Heart right ventricle (tissue), 16 donors: Measurements from ENCODE around the gene LAPTM5. TPM values are rescaled to one million over a fixed set of nuclear protein-coding genes. Genes with fewer than 3 reads are reported as not detected.

Experiments used
- ATAC-seq, 8 donors: fragments of 200-7000 bp; cut with Tn5 transposase; one replicate each; pipeline ENCODE4 v1.9.1; 2020; ENCODE audit warnings: mild to moderate bottlenecking in 8 of 8, moderate library complexity in 8 of 8, moderate number of reproducible peaks in 1 of 8
- DNase-seq, 2 donors: peaks; one replicate each; pipeline ENCODE4 v3.0.0-alpha.2; 2020
- H3K27ac ChIP-seq, 10 donors: fragments of 200-600 bp; sonication (generic) in 2 of 10; one replicate each; pipeline versions ENCODE4 v1.5.0 to v1.8.0; 2020 to 2022; ENCODE audit warnings: mild to moderate bottlenecking in 3 of 10
- H3K27me3 ChIP-seq, 7 donors: fragments of 200-600 bp; one replicate each; pipeline ENCODE4 v1.8.0; 2021 to 2022; ENCODE audit warnings: mild to moderate bottlenecking in 2 of 7
- H3K36me3 ChIP-seq, 9 donors: fragments of 200-600 bp; sonication (generic) in 1 of 9; one replicate each; pipeline versions ENCODE4 v1.5.0 to v1.8.0; 2020 to 2022; ENCODE audit warnings: mild to moderate bottlenecking in 2 of 9
- H3K4me1 ChIP-seq, 9 donors: fragments of 200-600 bp; sonication (generic) in 1 of 9; one replicate each; pipeline versions ENCODE4 v1.5.0 to v1.8.0; 2020 to 2022; ENCODE audit warnings: mild to moderate bottlenecking in 4 of 9
- H3K4me3 ChIP-seq, 10 donors: fragments of 200-600 bp; sonication (generic) in 2 of 10; one replicate each; pipeline versions ENCODE4 v1.5.0 to v1.8.0; 2020 to 2022; ENCODE audit warnings: mild to moderate bottlenecking in 7 of 10, moderate library complexity in 2 of 10
- H3K9me3 ChIP-seq, 11 donors: fragments of 200-600 bp in 10 of 11; sonication (generic) in 2 of 11; one replicate each; pipeline versions ENCODE4 v1.5.0 to v1.8.0; 2013 to 2022; ENCODE audit warnings: mild to moderate bottlenecking in 2 of 11, control low read depth in 1 of 11, moderate library complexity in 1 of 11
- WGBS, 2 donors: extraction: QIAGEN DNeasy Blood & Tissue Kit; methylation state at CpG; one replicate each; pipeline ENCODE4 v1.1.7; 2013; ENCODE audit warnings: inconsistent platforms in 1 of 2; 5-methylcytosine and 5-hydroxymethylcytosine counted together
- intact Hi-C, 10 donors: fragments of 100-400 bp; cut with DNase I; formaldehyde crosslinking; loops; one replicate each; pipeline versions ENCODE4 v1.11.1 to v1.14.2; 2022
- polyA plus RNA-seq, 2 donors: library from polyadenylated mRNA; stranded (reverse); fragments of 200-250 nt; gene quantifications; one replicate each; pipeline ENCODE4 v1.2.3, GENCODE V29; 2013
- total RNA-seq, 10 donors: library from RNA; stranded (reverse); fragmentation: NEBNext Ultra II Directional in 3 of 10; extraction: Animal tissue kit (Norgen Biotek cat#: 25700) in 3 of 10; gene quantifications; one replicate each; pipeline versions ENCODE4 v1.2.1 to v1.2.4, GENCODE V29; 2021 to 2023
- TF ChIP-seq, protein P1 (sequence below), 9 donors: fragments of 200-600 bp; sonication (generic) in 2 of 9; IDR thresholded peaks; one replicate each; pipeline versions ENCODE4 v1.5.0 to v1.8.0; 2021 to 2022; ENCODE audit warnings: antibody characterized with exemption in 9 of 9, mild to moderate bottlenecking in 5 of 9, moderate library complexity in 1 of 9
- donor health status: Arrhythmogenic right ventricular cardiomyopathy.
- donor health status: ischemic (EF 13 %, LVEDD 7.1; RV severe dilation, severe dysfunction).
- donor health status: healthy with polysubstance abuse.
- donor health status: DM: no; HTN: yes; CAD: no.
- donor health status: DM: no; HTN: no; CAD: no.
- donor health status: ischemic (EF 25% LVEDD 6.9; RV normal size, moderate dysfunction).
- donor health status: ischemic (EF 25% LVEDD 5.7; RV mildly dilated, moderate dysfunction).
- donor health status: healthy.
- donor health status: DM: yes; HTN: yes; CAD: no.
- donor health status: Ischemic cardiomyopathy.
- donor health status: ischemic (EF 35%, LVEDD 5.7; RV mildly dilated, moderate dysfunction).
- donor health status: nonischemic (EF 11% LVEDD 7.7; RV severe dilation, severe dysfunction).
- donor health status: DM: yes; HTN: yes; CAD: no.
- donor health status: PGD.
- donor health status: ischemic (EF 29% LVEDD 5.4; RV normal size, mild dysfunction).
- donor health status: nonischemic (EF 23%, LVEDD 6.1; RV moderate dilation, normal function).

LAPTM5 gene
- total and polyA plus RNA-seq, 12 donors: 5.9 to 114 (median 13.9) TPM

DNA sequence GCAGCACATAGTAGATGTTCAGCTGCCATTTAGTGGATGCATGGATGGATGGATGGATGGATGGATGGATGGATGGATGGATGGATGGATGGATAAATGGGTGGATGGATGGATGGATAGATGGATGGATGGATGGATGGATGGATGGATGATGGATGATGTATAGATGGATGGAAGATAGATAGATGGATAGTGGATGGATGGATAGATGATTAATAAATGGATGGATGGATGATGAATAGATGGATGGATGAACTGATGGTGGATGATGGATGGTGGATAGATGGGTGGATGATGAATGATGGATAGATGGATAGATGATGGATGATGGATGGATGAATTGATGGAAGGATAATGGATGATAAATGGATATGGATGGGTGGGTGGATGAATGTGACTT lies 54.8 kb downstream of the LAPTM5 start:
- intact Hi-C loops: loop anchor here in 8 of 10 donors (5.0 to 10.0 kb wide), 11 partner anchors 178 to 1818 kb away; no protein-coding TSS in a partner anchor

DNA sequence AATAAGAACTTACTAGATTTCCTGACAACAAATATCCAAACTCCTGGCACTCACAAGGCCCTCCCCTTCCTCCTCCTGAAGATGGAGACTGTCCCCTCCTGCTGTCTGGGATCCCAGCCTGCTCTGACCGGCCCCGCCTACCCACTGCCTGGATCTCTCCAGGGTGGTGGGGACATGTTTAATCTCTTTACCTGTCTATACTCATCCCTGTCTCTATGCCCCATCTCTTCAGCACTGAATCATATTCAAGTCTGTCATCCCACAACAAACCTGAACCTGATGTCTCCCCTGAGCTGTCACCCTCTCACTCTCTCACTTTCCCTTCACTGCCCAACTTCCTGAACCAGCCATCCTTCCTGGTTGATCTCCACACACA lies 56.3 kb downstream of the LAPTM5 start:
- Histone ChIP-seq H3K9me3 (no peaks in the 10 kb centered on the region), H3K4me1 (peaks cover 0 to 21% (median under 1%) of the 10 kb centered on the region in 9 donors), H3K27me3 (peaks cover 0 to 9% (median 2%) of the 10 kb centered on the region in 7 donors), H3K36me3 (no peaks in the 10 kb centered on the region), H3K4me3 (no peak overlapping the region), H3K27ac (no peak overlapping the region)
- 79 to 85% methylated on average over 2 of the region's 2 CpGs for WGBS, 2 donors
- TF ChIP-seq, protein P1, sequence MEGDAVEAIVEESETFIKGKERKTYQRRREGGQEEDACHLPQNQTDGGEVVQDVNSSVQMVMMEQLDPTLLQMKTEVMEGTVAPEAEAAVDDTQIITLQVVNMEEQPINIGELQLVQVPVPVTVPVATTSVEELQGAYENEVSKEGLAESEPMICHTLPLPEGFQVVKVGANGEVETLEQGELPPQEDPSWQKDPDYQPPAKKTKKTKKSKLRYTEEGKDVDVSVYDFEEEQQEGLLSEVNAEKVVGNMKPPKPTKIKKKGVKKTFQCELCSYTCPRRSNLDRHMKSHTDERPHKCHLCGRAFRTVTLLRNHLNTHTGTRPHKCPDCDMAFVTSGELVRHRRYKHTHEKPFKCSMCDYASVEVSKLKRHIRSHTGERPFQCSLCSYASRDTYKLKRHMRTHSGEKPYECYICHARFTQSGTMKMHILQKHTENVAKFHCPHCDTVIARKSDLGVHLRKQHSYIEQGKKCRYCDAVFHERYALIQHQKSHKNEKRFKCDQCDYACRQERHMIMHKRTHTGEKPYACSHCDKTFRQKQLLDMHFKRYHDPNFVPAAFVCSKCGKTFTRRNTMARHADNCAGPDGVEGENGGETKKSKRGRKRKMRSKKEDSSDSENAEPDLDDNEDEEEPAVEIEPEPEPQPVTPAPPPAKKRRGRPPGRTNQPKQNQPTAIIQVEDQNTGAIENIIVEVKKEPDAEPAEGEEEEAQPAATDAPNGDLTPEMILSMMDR (IDR thresholded peaks at IDR 0.05): no peak
- ATAC-seq (no peak), DNase-seq (no peak)
- intact Hi-C loops: loop anchor here in 8 of 10 donors (5.0 to 10.0 kb wide), 11 partner anchors 176 to 1816 kb away; no protein-coding TSS in a partner anchor

More for the DNA sequence above, 54.8 kb downstream of the LAPTM5 start:
- H3K9me3 ChIP-seq: no peaks in the 10 kb centered on the region
- H3K36me3 ChIP-seq: no peaks in the 10 kb centered on the region
- DNase-seq (no peak), ATAC-seq (no peak)
- peaks cover 0 to 32% (median 12%) of the 10 kb centered on the region in 9 donors for H3K4me1 ChIP-seq
- H3K4me3 ChIP-seq: no peak overlapping the region
- no peak overlapping the region for H3K27ac ChIP-seq
- H3K27me3 ChIP-seq: peaks cover 0 to 23% (median 7%) of the 10 kb centered on the region in 7 donors
- TF ChIP-seq, protein P1 (IDR thresholded peaks at IDR 0.05): no peak

DNA sequence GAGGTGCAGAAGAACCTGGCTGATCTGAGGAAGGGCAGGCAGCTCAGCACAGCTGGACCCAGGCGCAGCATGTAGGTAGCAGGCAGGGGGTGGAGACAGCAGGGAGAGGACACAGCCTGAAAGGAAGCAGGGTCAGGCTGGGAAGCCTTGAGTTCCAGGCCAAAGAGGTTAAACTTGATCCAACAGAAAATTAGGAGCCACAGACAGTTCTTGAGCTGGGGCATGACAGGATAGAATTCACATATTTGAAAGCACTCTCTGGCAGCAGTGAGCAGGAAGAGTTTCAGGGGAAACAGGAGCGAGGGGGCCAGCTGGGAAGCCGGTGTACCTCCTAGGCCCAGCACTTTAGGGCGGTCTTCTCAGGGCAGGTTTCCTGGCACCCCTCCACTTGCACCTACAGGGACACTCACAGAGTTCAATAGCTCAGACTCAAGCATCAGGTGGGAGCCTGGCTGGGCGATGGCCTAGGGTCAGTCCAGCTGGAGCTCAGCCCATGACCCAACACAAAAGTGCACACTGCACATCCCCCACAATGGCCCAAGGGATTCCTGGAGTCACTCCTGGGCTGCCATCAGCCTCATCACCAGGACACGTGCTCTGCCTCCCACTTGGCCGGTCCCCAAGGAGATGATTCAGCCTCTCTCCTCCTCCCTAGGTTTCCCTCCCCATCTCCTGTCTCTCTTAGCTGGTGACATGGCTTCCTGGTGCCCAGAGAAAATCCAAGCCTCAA lies 56.9 kb downstream of the LAPTM5 start:
- WGBS, 2 donors: 67 to 69% methylated on average over 7 of the region's 7 CpGs
- Histone ChIP-seq H3K36me3 (no peaks in the 10 kb centered on the region), H3K4me1 (peaks cover 0 to 21% (median 0%) of the 10 kb centered on the region in 9 donors), H3K27ac (no peak overlapping the region), H3K9me3 (no peaks in the 10 kb centered on the region), H3K4me3 (no peak overlapping the region), H3K27me3 (peaks cover 0 to 9% (median 2%) of the 10 kb centered on the region in 7 donors)
- peak in 6 of 8 donors; percentile 17 to 78 (median 35) for ATAC-seq
- DNase-seq: no peak
- intact Hi-C loops: loop anchor here in 8 of 10 donors (5.0 to 10.0 kb wide), 11 partner anchors 176 to 1816 kb away; no protein-coding TSS in a partner anchor
- TF ChIP-seq, protein P1 (IDR thresholded peaks at IDR 0.05): no peak

DNA sequence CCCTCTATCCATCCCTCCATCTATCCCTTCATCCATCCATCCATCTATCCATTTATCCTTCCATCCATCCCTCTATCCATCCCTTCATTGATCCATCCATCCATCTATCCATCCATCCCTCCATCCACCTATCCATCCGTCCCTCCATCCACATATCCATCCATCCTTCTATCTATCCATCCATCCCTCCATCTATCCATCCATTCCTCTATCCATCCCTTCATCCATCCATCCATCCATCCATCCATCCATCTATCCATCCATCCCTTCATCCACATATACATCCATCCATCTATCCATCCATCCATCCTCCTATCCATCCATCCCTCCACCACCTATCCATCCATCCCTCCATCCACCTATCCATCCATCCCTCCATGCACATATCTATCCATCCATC lies 57.8 kb downstream of the LAPTM5 start:
- TF ChIP-seq, protein P1 (IDR thresholded peaks at IDR 0.05): no peak
- intact Hi-C loops: loop anchor here in 8 of 10 donors (5.0 to 10.0 kb wide), 11 partner anchors 175 to 1815 kb away; no protein-coding TSS in a partner anchor
- Histone ChIP-seq H3K4me3 (no peak overlapping the region), H3K27ac (no peak overlapping the region), H3K27me3 (peaks cover 0 to 6% (median 0%) of the 10 kb centered on the region in 7 donors), H3K4me1 (peaks cover 0 to 14% (median 0%) of the 10 kb centered on the region in 9 donors), H3K9me3 (no peaks in the 10 kb centered on the region), H3K36me3 (no peaks in the 10 kb centered on the region)
- DNase-seq: no peak
- ATAC-seq: no peak
- WGBS, 2 donors: 89 to 96% methylated on average over 1 of the region's 1 CpG
